Urinary bladder (tissue), 4 donors: Measurements from ENCODE around the gene MRPS2. TPM values are rescaled to one million over a fixed set of nuclear protein-coding genes. Genes with fewer than 3 reads are reported as not detected.

ENCODE experiments used
- DNase-seq: peaks from one replicate; pipeline ENCODE4 v3.0.0-alpha.2; 2015; ENCODE audit errors: extremely low spot score
- H3K27ac ChIP-seq: one replicate; pipeline ENCODE4 v1.5.1; 2013; ENCODE audit warnings: low read depth, mild to moderate bottlenecking, moderate library complexity
- H3K36me3 ChIP-seq: one replicate; pipeline ENCODE4 v1.6.1; 2013; ENCODE audit warnings: mild to moderate bottlenecking, moderate library complexity; ENCODE audit not compliant: insufficient read depth
- H3K4me1 ChIP-seq: one replicate; pipeline ENCODE4 v1.6.1; 2013; ENCODE audit warnings: mild to moderate bottlenecking, moderate library complexity; ENCODE audit not compliant: insufficient read depth
- H3K4me3 ChIP-seq: one replicate; pipeline ENCODE4 v1.5.1; 2013; ENCODE audit warnings: low read depth, low read length
- WGBS: extraction: QIAGEN DNeasy Blood & Tissue Kit; methylation state at CpG from one replicate; pipeline ENCODE4 v1.1.7; 2013; 5-methylcytosine and 5-hydroxymethylcytosine counted together
- polyA plus RNA-seq: library from polyadenylated mRNA; stranded (reverse); fragments of 200-250 nt; gene quantifications from one replicate; pipeline ENCODE4 v1.2.3, GENCODE V29; 2013
- total RNA-seq: library from RNA; depleted of rRNA; stranded (reverse); fragments of >200 nt; gene quantifications from one replicate; pipeline ENCODE4 v1.2.3, GENCODE V29; 2014
- donor health status: healthy with polysubstance abuse.
- donor health status: healthy.

The MRPS2 gene
- total and polyA plus RNA-seq, 2 donors: 8.6 to 56.7 TPM

GRCh38 chr9:135499326-135500070 is 984 bp upstream of the MRPS2 start:
- under 1% methylated on average over 58 of the region's 58 CpGs for WGBS
- peak; percentile 62 for DNase-seq

GRCh38 chr9:135500071-135500524 is 384 bp upstream of the MRPS2 start:
- WGBS: 0% methylated on average over 29 of the region's 29 CpGs
- no peaks in the 10 kb centered on the region for H3K36me3 ChIP-seq
- no peaks in the 10 kb centered on the region for H3K4me1 ChIP-seq
- peak; percentile 17 for DNase-seq
- peak overlapping the region; percentile 97 for H3K4me3 ChIP-seq
- no peak overlapping the region for H3K27ac ChIP-seq

More at GRCh38 chr9:135499326-135500070, 984 bp upstream of the MRPS2 start:
- Histone ChIP-seq H3K36me3 (no peaks in the 10 kb centered on the region), H3K4me1 (no peaks in the 10 kb centered on the region), H3K27ac (no peak overlapping the region), H3K4me3 (peak overlapping the region; percentile 97)

- 42% methylated on average over 38 of the region's 38 CpGs for WGBS
- no peak for DNase-seq
- Histone ChIP-seq H3K36me3 (no peaks in the 10 kb centered on the region), H3K4me3 (peak overlapping the region; percentile 97), H3K4me1 (no peaks in the 10 kb centered on the region), H3K27ac (no peak overlapping the region)
Measured at GRCh38 chr9:135501261-135502167, 1.0 kb downstream of the MRPS2 start.

GRCh38 chr9:135502168-135502872 is 1.8 kb downstream of the MRPS2 start:
- no peak for DNase-seq
- Histone ChIP-seq H3K36me3 (no peaks in the 10 kb centered on the region), H3K4me1 (no peaks in the 10 kb centered on the region), H3K27ac (no peak overlapping the region), H3K4me3 (no peak overlapping the region)
- WGBS: 87% methylated on average over 15 of the region's 15 CpGs

- no peak overlapping the region for H3K4me3 ChIP-seq
- 82% methylated on average over 16 of the region's 16 CpGs for WGBS
- H3K36me3 ChIP-seq: no peaks in the 10 kb centered on the region
- no peaks in the 10 kb centered on the region for H3K4me1 ChIP-seq
- no peak overlapping the region for H3K27ac ChIP-seq
- DNase-seq: no peak
Measured at GRCh38 chr9:135502873-135503321, 2.4 kb downstream of the MRPS2 start.

- Histone ChIP-seq H3K4me3 (no peak overlapping the region), H3K27ac (no peak overlapping the region), H3K36me3 (no peaks in the 10 kb centered on the region), H3K4me1 (no peaks in the 10 kb centered on the region)
- WGBS: 87% methylated on average over 41 of the region's 41 CpGs
- no peak for DNase-seq
Measured at GRCh38 chr9:135503371-135504261, 3.1 kb downstream of the MRPS2 start.

GRCh38 chr9:135504262-135505243 is 4.1 kb downstream of the MRPS2 start:
- no peak for DNase-seq
- WGBS: 66% methylated on average over 21 of the region's 21 CpGs
- H3K36me3 ChIP-seq: no peaks in the 10 kb centered on the region

GRCh38 chr9:135505406-135506187 is 5.1 kb downstream of the MRPS2 start:
- no peak overlapping the region for H3K4me3 ChIP-seq
- no peak for DNase-seq
- no peaks in the 10 kb centered on the region for H3K36me3 ChIP-seq
- WGBS: 83% methylated on average over 24 of the region's 24 CpGs
- H3K27ac ChIP-seq: no peak overlapping the region
- no peaks in the 10 kb centered on the region for H3K4me1 ChIP-seq

More at GRCh38 chr9:135504262-135505243, 4.1 kb downstream of the MRPS2 start:
- H3K4me3 ChIP-seq: no peak overlapping the region
- no peaks in the 10 kb centered on the region for H3K4me1 ChIP-seq
- H3K27ac ChIP-seq: no peak overlapping the region

GRCh38 chr9:135506327-135507103 is 6.0 kb downstream of the MRPS2 start:
- H3K27ac ChIP-seq: no peak overlapping the region
- no peak overlapping the region for H3K4me3 ChIP-seq
- H3K4me1 ChIP-seq: no peaks in the 10 kb centered on the region
- no peak for DNase-seq
- no peaks in the 10 kb centered on the region for H3K36me3 ChIP-seq
- 55% methylated on average over 14 of the region's 14 CpGs for WGBS

GRCh38 chr9:135507104-135508035 is 6.9 kb downstream of the MRPS2 start:
- DNase-seq: no peak
- WGBS: 84% methylated on average over 23 of the region's 23 CpGs
- Histone ChIP-seq H3K4me3 (no peak overlapping the region), H3K36me3 (no peaks in the 10 kb centered on the region), H3K27ac (no peak overlapping the region), H3K4me1 (no peaks in the 10 kb centered on the region)
